Left ventricle myocardium inferior (tissue), 1 donor: ENCODE measurements around the gene ANGPTL2. TPM values are rescaled to one million over a fixed set of nuclear protein-coding genes. Genes with fewer than 3 reads are reported as not detected.
"Not testable (repeated sequence)": the region's sequence is repeated elsewhere in the genome, so short reads cannot be mapped to it uniquely, and the experiment has no call there.

ENCODE experiments used
- DNase-seq: peaks from one replicate; pipeline ENCODE4 v3.0.0-alpha.2; 2020
- H3K27ac ChIP-seq: fragments of 200-600 bp; replicated peaks from 2 replicates; pipeline ENCODE4 v1.8.0; 2021
- H3K27me3 ChIP-seq: fragments of 200-600 bp; 2 replicates; pipeline ENCODE4 v1.8.0; 2021; ENCODE audit warnings: low read depth
- H3K36me3 ChIP-seq: fragments of 200-600 bp; 2 replicates; pipeline ENCODE4 v1.8.0; 2021
- H3K4me1 ChIP-seq: fragments of 200-600 bp; 2 replicates; pipeline ENCODE4 v1.8.0; 2021
- H3K4me3 ChIP-seq: fragments of 200-600 bp; 2 replicates; pipeline ENCODE4 v1.8.0; 2021; ENCODE audit warnings: mild to moderate bottlenecking, moderate library complexity
- H3K9me3 ChIP-seq: fragments of 200-600 bp; replicated peaks from 2 replicates; pipeline ENCODE4 v1.8.0; 2021
- CTCF ChIP-seq: fragments of 200-600 bp; IDR thresholded peaks from 2 replicates; pipeline ENCODE4 v1.8.0; 2021; ENCODE audit warnings: antibody characterized with exemption, mild to moderate bottlenecking, borderline replicate concordance
- intact Hi-C: fragments of 100-400 bp; cut with micrococcal nuclease; formaldehyde crosslinking; loops from one replicate; pipeline ENCODE4 v1.11.0; 2022
- total RNA-seq: library from RNA; stranded (reverse); fragmentation: NEBNext Ultra II Directional; extraction: Animal tissue kit (Norgen Biotek cat#: 25700); gene quantifications from one replicate; pipeline ENCODE4 v1.2.1, GENCODE V29; 2021
- donor health status: DM: no; HTN: yes; CAD: no; lungs with severe emphysema.

Gene ANGPTL2
- total RNA-seq, 1 donor from 2014 or later: 35.7 TPM

GRCh38 chr9:127147251-127147650 is 24.8 kb upstream of the ANGPTL2 start:
- H3K9me3 ChIP-seq: no peaks in the 10 kb centered on the region
- DNase-seq: no peak
- no peaks in the 10 kb centered on the region for H3K27me3 ChIP-seq
- no peaks in the 10 kb centered on the region for H3K36me3 ChIP-seq
- intact Hi-C loops: no loop called here
- H3K4me3 ChIP-seq: no peak overlapping the region
- peaks cover 31% of the 10 kb centered on the region for H3K4me1 ChIP-seq
- no peak overlapping the region for H3K27ac ChIP-seq
- no peak for TF ChIP-seq CTCF

- H3K27me3 ChIP-seq, H3K9me3 ChIP-seq, DNase-seq, H3K27ac ChIP-seq, intact Hi-C loops, H3K36me3 ChIP-seq, H3K4me3 ChIP-seq: not testable (repeated sequence)
- peaks cover 31% of the 10 kb centered on the region for H3K4me1 ChIP-seq
These were observed 24.4 kb upstream of the ANGPTL2 start for GRCh38 chr9:127146841-127147240.

GRCh38 chr9:127144670-127145445 is 22.4 kb upstream of the ANGPTL2 start:
- intact Hi-C loops: no loop called here
- peak; percentile 59 for DNase-seq
- H3K9me3 ChIP-seq: no peaks in the 10 kb centered on the region
- H3K4me1 ChIP-seq: peaks cover 40% of the 10 kb centered on the region
- TF ChIP-seq CTCF: peak; percentile 36
- H3K4me3 ChIP-seq: no peak overlapping the region
- peak overlapping the region; percentile 69 for H3K27ac ChIP-seq
- no peaks in the 10 kb centered on the region for H3K36me3 ChIP-seq
- H3K27me3 ChIP-seq: no peaks in the 10 kb centered on the region

- H3K27ac ChIP-seq: peak overlapping the region; percentile 69
- H3K36me3 ChIP-seq: no peaks in the 10 kb centered on the region
- intact Hi-C loops: no loop called here
- peaks cover 40% of the 10 kb centered on the region for H3K4me1 ChIP-seq
- no peaks in the 10 kb centered on the region for H3K27me3 ChIP-seq
- TF ChIP-seq CTCF: no peak
- no peak for DNase-seq
- no peaks in the 10 kb centered on the region for H3K9me3 ChIP-seq
- no peak overlapping the region for H3K4me3 ChIP-seq
These were observed 21.6 kb upstream of the ANGPTL2 start for GRCh38 chr9:127143920-127144465.

- H3K4me3 ChIP-seq: no peak overlapping the region
- no peaks in the 10 kb centered on the region for H3K9me3 ChIP-seq
- intact Hi-C loops: no loop called here
- no peak for DNase-seq
- no peak overlapping the region for H3K27ac ChIP-seq
- peaks cover 42% of the 10 kb centered on the region for H3K4me1 ChIP-seq
- H3K36me3 ChIP-seq: no peaks in the 10 kb centered on the region
- no peaks in the 10 kb centered on the region for H3K27me3 ChIP-seq
- TF ChIP-seq CTCF: no peak
These were observed 20.6 kb upstream of the ANGPTL2 start for GRCh38 chr9:127142931-127143464.

- H3K36me3 ChIP-seq: no peaks in the 10 kb centered on the region
- DNase-seq: no peak
- no peaks in the 10 kb centered on the region for H3K9me3 ChIP-seq
These were observed 19.9 kb upstream of the ANGPTL2 start for GRCh38 chr9:127142291-127142690.

More at GRCh38 chr9:127142291-127142690, 19.9 kb upstream of the ANGPTL2 start:
- TF ChIP-seq CTCF: no peak
- intact Hi-C loops: no loop called here
- Histone ChIP-seq H3K4me1 (peaks cover 37% of the 10 kb centered on the region), H3K27ac (no peak overlapping the region), H3K27me3 (no peaks in the 10 kb centered on the region), H3K4me3 (no peak overlapping the region)
